ENCODE data around the gene MFSD1.

MFSD1 gene

GRCh38 chr3:158837240-158837639 lies 35.4 kb downstream of the MFSD1 start:
- H3K27ac Mint-ChIP-seq (ENCODE audit: low read depth) = peak overlapping the region; percentile 56
- no peaks in the 10 kb centered on the region for H3K27me3 Mint-ChIP-seq
- no peak overlapping the region for H3K4me3 Mint-ChIP-seq
- ATAC-seq (replicated peaks; ENCODE audit: extremely low read depth, poor library complexity, severe bottlenecking) (no peak), DNase-seq (ENCODE audit: low spot score in 2 of 2) (no peak)
- H3K4me1 Mint-ChIP-seq = peaks cover 11% of the 10 kb centered on the region
- H3K36me3 Mint-ChIP-seq (ENCODE audit: insufficient read depth) = peaks cover 2% of the 10 kb centered on the region
- no peaks in the 10 kb centered on the region for H3K9me3 Mint-ChIP-seq

- H3K27me3 Mint-ChIP-seq = no peaks in the 10 kb centered on the region
- no peak for ATAC-seq (replicated peaks; ENCODE audit: extremely low read depth, poor library complexity, severe bottlenecking)
- H3K36me3 Mint-ChIP-seq (ENCODE audit: insufficient read depth) = peaks cover 2% of the 10 kb centered on the region
- no peak overlapping the region for H3K27ac Mint-ChIP-seq (ENCODE audit: low read depth)
- H3K4me1 Mint-ChIP-seq = peaks cover 11% of the 10 kb centered on the region
- H3K4me3 Mint-ChIP-seq = no peak overlapping the region
- DNase-seq (ENCODE audit: low spot score in 2 of 2) = no peak
- H3K9me3 Mint-ChIP-seq = no peaks in the 10 kb centered on the region
Measured at GRCh38 chr3:158839966-158840365, 38.1 kb downstream of the MFSD1 start.

GRCh38 chr3:158841387-158841786 lies 39.5 kb downstream of the MFSD1 start:
- Mint-ChIP-seq H3K4me3 (no peak overlapping the region), H3K27me3 (no peaks in the 10 kb centered on the region), H3K27ac (ENCODE audit: low read depth) (no peak overlapping the region), H3K9me3 (no peaks in the 10 kb centered on the region), H3K36me3 (ENCODE audit: insufficient read depth) (peaks cover 2% of the 10 kb centered on the region), H3K4me1 (peaks cover 11% of the 10 kb centered on the region)
- ATAC-seq (replicated peaks; ENCODE audit: extremely low read depth, poor library complexity, severe bottlenecking) (no peak), DNase-seq (ENCODE audit: low spot score in 2 of 2) (no peak)

- no peaks in the 10 kb centered on the region for H3K36me3 Mint-ChIP-seq (ENCODE audit: insufficient read depth)
- no peaks in the 10 kb centered on the region for H3K27me3 Mint-ChIP-seq
- H3K4me1 Mint-ChIP-seq = no peaks in the 10 kb centered on the region
- H3K9me3 Mint-ChIP-seq = no peaks in the 10 kb centered on the region
- DNase-seq (ENCODE audit: low spot score in 2 of 2) = no peak
- H3K4me3 Mint-ChIP-seq = no peak overlapping the region
- ATAC-seq (replicated peaks; ENCODE audit: extremely low read depth, poor library complexity, severe bottlenecking) = no peak
- H3K27ac Mint-ChIP-seq (ENCODE audit: low read depth) = no peak overlapping the region
Measured at GRCh38 chr3:158842976-158843375, 41.1 kb downstream of the MFSD1 start.

GRCh38 chr3:158845765-158846350 lies 44.0 kb downstream of the MFSD1 start:
- Mint-ChIP-seq H3K4me3 (no peak overlapping the region), H3K27ac (ENCODE audit: low read depth) (no peak overlapping the region), H3K9me3 (no peaks in the 10 kb centered on the region), H3K4me1 (no peaks in the 10 kb centered on the region), H3K27me3 (no peaks in the 10 kb centered on the region), H3K36me3 (ENCODE audit: insufficient read depth) (no peaks in the 10 kb centered on the region)
- DNase-seq (ENCODE audit: low spot score in 2 of 2) (no peak), ATAC-seq (replicated peaks; ENCODE audit: extremely low read depth, poor library complexity, severe bottlenecking) (peak; percentile 36)

- Mint-ChIP-seq H3K27me3 (no peaks in the 10 kb centered on the region), H3K27ac (ENCODE audit: low read depth) (no peak overlapping the region), H3K36me3 (ENCODE audit: insufficient read depth) (no peaks in the 10 kb centered on the region)
Measured at GRCh38 chr3:158846803-158847451, 45.1 kb downstream of the MFSD1 start.

GRCh38 chr3:158847452-158847821 lies 45.6 kb downstream of the MFSD1 start:
- Mint-ChIP-seq H3K4me1 (no peaks in the 10 kb centered on the region), H3K27ac (ENCODE audit: low read depth) (no peak overlapping the region), H3K4me3 (no peak overlapping the region), H3K9me3 (no peaks in the 10 kb centered on the region), H3K27me3 (no peaks in the 10 kb centered on the region), H3K36me3 (ENCODE audit: insufficient read depth) (no peaks in the 10 kb centered on the region)
- ATAC-seq (replicated peaks; ENCODE audit: extremely low read depth, poor library complexity, severe bottlenecking) (no peak), DNase-seq (ENCODE audit: low spot score in 2 of 2) (no peak)

More at GRCh38 chr3:158846803-158847451, 45.1 kb downstream of the MFSD1 start:
- no peak for ATAC-seq (replicated peaks; ENCODE audit: extremely low read depth, poor library complexity, severe bottlenecking)
- H3K9me3 Mint-ChIP-seq = no peaks in the 10 kb centered on the region
- no peak overlapping the region for H3K4me3 Mint-ChIP-seq
- DNase-seq (ENCODE audit: low spot score in 2 of 2) = no peak
- H3K4me1 Mint-ChIP-seq = no peaks in the 10 kb centered on the region

- no peak overlapping the region for H3K27ac Mint-ChIP-seq (ENCODE audit: low read depth)
- H3K36me3 Mint-ChIP-seq (ENCODE audit: insufficient read depth) = no peaks in the 10 kb centered on the region
Measured at GRCh38 chr3:158847885-158848284, 46.0 kb downstream of the MFSD1 start.

GRCh38 chr3:158849757-158850156 lies 47.9 kb downstream of the MFSD1 start:
- H3K9me3 Mint-ChIP-seq = no peaks in the 10 kb centered on the region
- H3K27me3 Mint-ChIP-seq = no peaks in the 10 kb centered on the region
- H3K27ac Mint-ChIP-seq (ENCODE audit: low read depth) = no peak overlapping the region
- no peak overlapping the region for H3K4me3 Mint-ChIP-seq
- H3K36me3 Mint-ChIP-seq (ENCODE audit: insufficient read depth) = no peaks in the 10 kb centered on the region
- H3K4me1 Mint-ChIP-seq = no peaks in the 10 kb centered on the region
- ATAC-seq (replicated peaks; ENCODE audit: extremely low read depth, poor library complexity, severe bottlenecking) (no peak), DNase-seq (ENCODE audit: low spot score in 2 of 2) (no peak)

More at GRCh38 chr3:158847885-158848284, 46.0 kb downstream of the MFSD1 start:
- DNase-seq (ENCODE audit: low spot score in 2 of 2) (no peak), ATAC-seq (replicated peaks; ENCODE audit: extremely low read depth, poor library complexity, severe bottlenecking) (no peak)
- H3K4me1 Mint-ChIP-seq = no peaks in the 10 kb centered on the region
- H3K9me3 Mint-ChIP-seq = no peaks in the 10 kb centered on the region
- H3K27me3 Mint-ChIP-seq = no peaks in the 10 kb centered on the region
- no peak overlapping the region for H3K4me3 Mint-ChIP-seq

- Mint-ChIP-seq H3K4me1 (no peaks in the 10 kb centered on the region), H3K27ac (ENCODE audit: low read depth) (no peak overlapping the region), H3K9me3 (peaks cover 17% of the 10 kb centered on the region), H3K27me3 (peaks cover 30% of the 10 kb centered on the region), H3K36me3 (ENCODE audit: insufficient read depth) (no peaks in the 10 kb centered on the region), H3K4me3 (no peak overlapping the region)
- no peak for DNase-seq (ENCODE audit: low spot score in 2 of 2)
- ATAC-seq (replicated peaks; ENCODE audit: extremely low read depth, poor library complexity, severe bottlenecking) = no peak
Measured at GRCh38 chr3:158859362-158859761, 57.5 kb downstream of the MFSD1 start.

GRCh38 chr3:158863247-158863646 lies 61.4 kb downstream of the MFSD1 start:
- DNase-seq (ENCODE audit: low spot score in 2 of 2) = no peak
- no peak overlapping the region for H3K4me3 Mint-ChIP-seq
- H3K27me3 Mint-ChIP-seq = no peaks in the 10 kb centered on the region
- ATAC-seq (replicated peaks; ENCODE audit: extremely low read depth, poor library complexity, severe bottlenecking) = no peak
- no peaks in the 10 kb centered on the region for H3K36me3 Mint-ChIP-seq (ENCODE audit: insufficient read depth)
- no peaks in the 10 kb centered on the region for H3K9me3 Mint-ChIP-seq
- H3K4me1 Mint-ChIP-seq = no peaks in the 10 kb centered on the region
- H3K27ac Mint-ChIP-seq (ENCODE audit: low read depth) = no peak overlapping the region

GRCh38 chr3:158864492-158864891 lies 62.6 kb downstream of the MFSD1 start:
- no peak overlapping the region for H3K4me3 Mint-ChIP-seq
- H3K36me3 Mint-ChIP-seq (ENCODE audit: insufficient read depth) = no peaks in the 10 kb centered on the region
- H3K27me3 Mint-ChIP-seq = no peaks in the 10 kb centered on the region
- DNase-seq (ENCODE audit: low spot score in 2 of 2) (no peak), ATAC-seq (replicated peaks; ENCODE audit: extremely low read depth, poor library complexity, severe bottlenecking) (no peak)
- no peak overlapping the region for H3K27ac Mint-ChIP-seq (ENCODE audit: low read depth)
- no peaks in the 10 kb centered on the region for H3K4me1 Mint-ChIP-seq
- no peaks in the 10 kb centered on the region for H3K9me3 Mint-ChIP-seq

- no peak overlapping the region for H3K27ac Mint-ChIP-seq (ENCODE audit: low read depth)
- H3K4me3 Mint-ChIP-seq = no peak overlapping the region
- H3K9me3 Mint-ChIP-seq = no peaks in the 10 kb centered on the region
- DNase-seq (ENCODE audit: low spot score in 2 of 2) (no peak), ATAC-seq (replicated peaks; ENCODE audit: extremely low read depth, poor library complexity, severe bottlenecking) (no peak)
- no peaks in the 10 kb centered on the region for H3K4me1 Mint-ChIP-seq
- H3K27me3 Mint-ChIP-seq = no peaks in the 10 kb centered on the region
- H3K36me3 Mint-ChIP-seq (ENCODE audit: insufficient read depth) = no peaks in the 10 kb centered on the region
Measured at GRCh38 chr3:158875700-158876099, 73.8 kb downstream of the MFSD1 start.
